Measurements from ENCODE around the gene CREB5. TPM values are rescaled to one million over a fixed set of nuclear protein-coding genes. Genes with fewer than 3 reads are reported as not detected.

Gene CREB5
- total and polyA plus RNA-seq, 2 of the 8 experiments (the other 6 are each of a cell fraction or from before 2014, with no cell fraction given), result 2.4 to 2.7 TPM

GRCh38 chr7:28798274-28798673 lies 386.0 kb downstream of the CREB5 start:
- Histone ChIP-seq H4K20me1 (replicated peaks in 1 of 2; ENCODE audit: control insufficient read depth in 1 of 2, insufficient read depth in 2 of 2, low read length in 2 of 2) (no peaks in the 10 kb centered on the region), H3K79me2 (ENCODE audit: control insufficient read depth in 1 of 2, insufficient read depth in 2 of 2, low read length in 2 of 2) (no peaks in the 10 kb centered on the region), H3K4ac (replicated peaks; ENCODE audit: insufficient read length, low read depth, low read length) (no peak overlapping the region), H3K4me2 (ENCODE audit: insufficient read depth in 1 of 2, low read depth in 2 of 2, low read length in 2 of 2) (no peak overlapping the region), H3K27ac (ENCODE audit: low read depth, low read length) (no peak overlapping the region), H2AK5ac (ENCODE audit: low read depth, low read length) (no peak overlapping the region), H3K56ac (replicated peaks; ENCODE audit: insufficient read length, low read depth, low read length) (no peak overlapping the region), H3K27me3 (replicated peaks in 1 of 4; ENCODE audit: control insufficient read depth in 3 of 4, extremely low read depth in 1 of 4, insufficient read depth in 3 of 4, low read length in 3 of 4) (peaks cover 0 to 8% (median 4%) of the 10 kb centered on the region in 4 experiments; a peak in 3 of 7 replicates), H3K4me1 (replicated peaks in 1 of 4; ENCODE audit: control insufficient read depth in 3 of 4, insufficient read depth in 4 of 4, low read length in 3 of 4) (0 out of 7 replicates have a peak, but pooled peaks cover 0 to 4% (median under 1%) of the 10 kb centered on the region in 4 experiments), H3K14ac (ENCODE audit: insufficient read length) (no peak overlapping the region), H2BK12ac (ENCODE audit: low read depth, low read length) (no peak overlapping the region), H3K23me2 (ENCODE audit: low read depth, low read length) (no peaks in the 10 kb centered on the region; the same call in 1 of the 2 replicates), H3K23ac (ENCODE audit: insufficient read length) (no peak overlapping the region), H3K18ac (ENCODE audit: extremely low read depth, low read length) (no peak overlapping the region), H3K79me1 (ENCODE audit: low read depth, low read length) (no peaks in the 10 kb centered on the region), H4K91ac (replicated peaks; ENCODE audit: insufficient read length, low read length) (no peak overlapping the region), H3K4me3 (ENCODE audit: extremely low read depth in 1 of 4, insufficient read depth in 2 of 4, low read depth in 3 of 4, low read length in 4 of 4) (no peak overlapping the region), H2AFZ (ENCODE audit: low read length) (no peak overlapping the region), H2BK5ac (ENCODE audit: low read depth, low read length) (no peak overlapping the region), H3K36me3 (ENCODE audit: control insufficient read depth in 2 of 4, insufficient read depth in 4 of 4, low read length in 3 of 4) (no peaks in the 10 kb centered on the region), H2BK15ac (ENCODE audit: low read length) (no peak overlapping the region), H3K9me3 (ENCODE audit: insufficient read depth in 2 of 2, low read depth in 1 of 2, low read length in 1 of 2) (no peaks in the 10 kb centered on the region), H4K5ac (ENCODE audit: insufficient read length, low read depth, low read length) (no peak overlapping the region), H3K9ac (replicated peaks in 1 of 4; ENCODE audit: extremely low read depth in 1 of 4, low read depth in 3 of 4, low read length in 3 of 4) (no peak overlapping the region), H2BK20ac (ENCODE audit: low read length) (no peak overlapping the region), H4K8ac (ENCODE audit: extremely low read depth, insufficient read depth, low read length) (no peak overlapping the region), H2BK120ac (replicated peaks; ENCODE audit: low read depth, low read length) (no peak overlapping the region)
- POLR2A ChIA-PET (ENCODE audit: partially characterized antibody), result no interaction called here
- 97% methylated on average over 15 of the region's 15 CpGs; no CpG with 5 or more reads in 1 of the 2 experiments for WGBS, 2 experiments (ENCODE audit: extremely low coverage in 1 of 2, insufficient coverage in 1 of 2, insufficient read length in 1 of 2, insufficient replicate concordance in 2 of 2, low coverage in 1 of 2, low lambda C conversion rate in 2 of 2, missing lambda C conversion rate in 1 of 2)
- TF ChIP-seq CHD2 (IDR thresholded peaks at IDR 0.05; ENCODE audit: low read length) (no peak), CHD1 (IDR thresholded peaks at IDR 0.05; ENCODE audit: low read depth, low read length) (no peak), RXRA (IDR thresholded peaks at IDR 0.05; ENCODE audit: insufficient read depth, low read depth, low read length) (no peak), RAD21 (IDR thresholded peaks at IDR 0.05 in 1 of 2, conservative IDR thresholded peaks at IDR 0.05 in 1 of 2; ENCODE audit: low read depth in 2 of 2, low read length in 2 of 2) (no peak), TAF1 (IDR thresholded peaks at IDR 0.05; ENCODE audit: low read depth, low read length) (no peak), TBP (IDR thresholded peaks at IDR 0.05; ENCODE audit: low read depth, low read length) (no peak), MAFK (IDR thresholded peaks at IDR 0.05; ENCODE audit: low read depth, low read length) (no peak), YY1 (IDR thresholded peaks at IDR 0.05; ENCODE audit: low read depth, low read length) (no peak), CBX8 (IDR thresholded peaks at IDR 0.05; ENCODE audit: borderline replicate concordance, low read depth, low read length) (no peak), SUZ12 (IDR thresholded peaks at IDR 0.05; ENCODE audit: low read length) (no peak), EP300 (IDR thresholded peaks at IDR 0.05; ENCODE audit: borderline replicate concordance in 1 of 2, low read depth in 2 of 2, low read length in 2 of 2) (no peak), TAF7 (optimal IDR thresholded peaks at IDR 0.05; ENCODE audit: borderline replicate concordance, low read depth, low read length) (no peak)
- TF ChIP-seq, protein P1, sequence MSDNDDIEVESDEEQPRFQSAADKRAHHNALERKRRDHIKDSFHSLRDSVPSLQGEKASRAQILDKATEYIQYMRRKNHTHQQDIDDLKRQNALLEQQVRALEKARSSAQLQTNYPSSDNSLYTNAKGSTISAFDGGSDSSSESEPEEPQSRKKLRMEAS (IDR thresholded peaks at IDR 0.05), result no peak
- no peak for DNase-seq (ENCODE audit: low read depth in 1 of 2, low spot score in 2 of 2)
- CTCF ChIA-PET (ENCODE audit: partially characterized antibody), result no interaction called here
- FAIRE-seq, result no peak
